Measurements from ENCODE around the gene MVB12B.

The MVB12B gene

DNA sequence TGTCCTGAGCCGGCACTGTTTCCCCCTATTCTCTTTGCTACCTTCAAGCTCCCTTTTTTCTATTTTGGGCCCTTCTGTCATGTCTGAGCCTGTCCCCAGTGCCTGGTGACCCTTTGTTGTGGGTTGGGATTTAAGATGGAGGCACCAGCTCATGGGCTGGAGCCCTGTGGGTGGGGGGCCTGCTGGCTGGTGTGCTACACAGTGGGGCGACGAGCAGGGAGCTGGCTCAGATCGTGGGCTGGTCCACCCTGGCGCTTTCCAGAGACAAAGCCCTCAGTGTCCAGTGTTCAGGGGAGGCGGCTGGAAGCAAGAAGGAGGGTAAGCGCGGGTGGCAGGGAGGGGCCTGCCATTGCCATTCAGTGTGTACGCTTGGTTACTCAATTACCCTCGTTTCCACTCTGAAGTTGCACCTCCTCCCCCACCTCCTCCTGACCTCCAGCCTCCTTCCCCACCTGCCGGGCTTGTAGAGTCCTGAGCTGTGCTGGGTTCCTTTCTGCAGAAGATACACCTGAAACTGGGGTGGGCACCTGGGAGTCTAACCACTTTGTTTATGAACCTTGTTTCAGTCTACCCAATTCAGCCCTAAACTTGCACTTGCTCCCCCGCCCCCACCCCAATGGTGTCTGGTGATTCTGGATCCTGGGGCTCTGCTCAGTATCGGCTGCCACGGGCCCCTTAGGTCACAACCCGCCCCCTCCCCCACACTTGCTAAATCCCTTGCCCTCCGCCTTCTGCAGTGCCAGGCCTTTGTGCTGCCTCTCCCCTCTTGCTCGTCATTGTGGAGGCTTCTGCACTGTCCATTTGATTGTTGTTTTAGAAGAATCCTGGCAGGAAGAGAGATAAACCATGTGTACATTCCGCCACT, 49.9 kb downstream of the MVB12B start:
- Mint-ChIP-seq H3K9me3 (no peaks in the 10 kb centered on the region), H3K27ac (no peak overlapping the region), H3K4me1 (peaks cover 50% of the 10 kb centered on the region), H3K4me3 (peak overlapping the region in 1 of 2 donors; percentile 55), H3K27me3 (no peaks in the 10 kb centered on the region)
- DNase-seq (no peak), ATAC-seq (no peak)

DNA sequence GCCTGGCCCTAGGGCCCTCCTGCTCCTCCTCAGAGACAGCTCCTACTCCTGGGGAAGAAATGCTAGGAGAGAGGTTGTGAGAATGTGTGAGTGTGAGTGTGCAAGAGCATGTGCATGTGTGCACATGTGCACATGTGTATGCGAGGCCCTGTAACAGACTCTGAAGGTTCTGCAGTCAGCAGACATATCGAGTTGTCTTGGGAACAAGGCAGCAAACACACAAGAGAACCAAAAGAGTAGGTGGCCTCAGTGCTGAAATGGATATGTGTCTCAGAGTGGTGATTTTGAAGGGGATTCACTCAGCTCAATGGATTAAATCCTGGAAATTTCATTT, 50.5 kb downstream of the MVB12B start:
- no peak for ATAC-seq
- Mint-ChIP-seq H3K9me3 (no peaks in the 10 kb centered on the region), H3K4me1 (peaks cover 44% of the 10 kb centered on the region), H3K4me3 (no peak overlapping the region), H3K27me3 (no peaks in the 10 kb centered on the region), H3K27ac (no peak overlapping the region)
- no peak for DNase-seq

DNA sequence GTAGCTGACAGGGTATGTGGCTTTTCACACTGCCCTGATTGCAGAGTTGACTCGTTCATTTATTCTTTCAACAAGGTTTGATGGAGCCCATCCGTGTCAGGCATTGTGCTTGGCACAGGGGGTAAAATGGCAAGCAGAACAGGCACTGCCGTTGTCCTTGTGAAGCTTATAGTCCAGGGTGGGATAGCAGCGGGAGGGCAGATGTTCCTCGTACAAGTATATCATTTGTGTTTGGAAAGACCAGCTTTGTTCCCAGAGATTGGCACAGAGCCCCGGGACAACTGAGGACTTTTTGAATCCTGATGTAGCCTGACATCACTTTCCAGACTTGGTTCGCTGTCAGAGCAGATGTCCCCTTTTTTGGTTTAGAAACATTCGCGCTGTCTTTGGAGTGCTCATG, 50.9 kb downstream of the MVB12B start:
- ATAC-seq, result no peak
- H3K4me1 Mint-ChIP-seq, result peaks cover 42% of the 10 kb centered on the region

GRCh38 chr9:126378761-126379160, 52.1 kb downstream of the MVB12B start:
- H3K27ac Mint-ChIP-seq, result peak overlapping the region in 1 of 2 donors; percentile 68
- H3K9me3 Mint-ChIP-seq, result no peaks in the 10 kb centered on the region
- DNase-seq, result no peak
- peaks cover 30% of the 10 kb centered on the region for H3K4me1 Mint-ChIP-seq
- H3K4me3 Mint-ChIP-seq, result no peak overlapping the region
- H3K27me3 Mint-ChIP-seq, result no peaks in the 10 kb centered on the region
- no peak for ATAC-seq

More for the DNA sequence above, 50.9 kb downstream of the MVB12B start:
- Mint-ChIP-seq H3K4me3 (no peak overlapping the region), H3K27ac (no peak overlapping the region), H3K9me3 (no peaks in the 10 kb centered on the region), H3K27me3 (no peaks in the 10 kb centered on the region)
- DNase-seq, result no peak

DNA sequence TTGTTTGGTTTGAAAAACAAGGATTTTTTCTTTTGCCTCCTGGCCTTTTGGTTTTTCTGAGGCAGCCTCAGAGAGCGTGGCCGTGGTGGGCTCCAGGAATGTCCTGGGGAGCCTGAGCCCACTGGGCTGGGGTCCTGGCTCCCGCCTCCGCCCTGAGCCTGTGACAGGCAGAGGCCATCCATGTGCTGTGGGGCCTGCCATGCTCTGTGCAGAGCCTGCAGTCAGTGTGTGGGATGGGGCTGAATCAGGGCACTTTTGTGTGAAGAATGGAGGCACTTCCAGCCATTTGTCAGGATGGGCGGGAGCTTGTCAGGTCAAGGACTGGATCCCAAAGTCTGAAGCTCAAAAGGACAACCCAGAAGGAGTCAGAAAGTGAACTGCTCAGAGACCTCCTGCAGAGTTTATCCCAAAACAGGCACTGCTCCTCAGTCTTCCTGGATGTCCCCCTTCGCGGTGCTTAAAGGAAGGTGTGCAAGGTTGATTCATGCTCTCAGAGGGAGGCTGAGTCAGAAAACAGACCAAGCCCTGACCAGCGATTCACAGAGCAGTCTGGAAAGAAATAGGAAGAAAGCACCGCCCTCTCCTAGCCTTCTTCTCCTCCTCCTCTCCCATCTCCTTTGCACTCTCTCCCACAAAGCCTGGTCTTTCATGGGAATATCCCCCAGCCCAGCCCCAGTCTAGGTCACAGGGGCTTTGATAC, 53.2 kb downstream of the MVB12B start:
- Mint-ChIP-seq H3K9me3 (no peaks in the 10 kb centered on the region), H3K4me3 (no peak overlapping the region), H3K4me1 (peaks cover 24% of the 10 kb centered on the region), H3K27me3 (no peaks in the 10 kb centered on the region), H3K27ac (peak overlapping the region in 1 of 2 donors; percentile 75)
- ATAC-seq (no peak), DNase-seq (no peak)

DNA sequence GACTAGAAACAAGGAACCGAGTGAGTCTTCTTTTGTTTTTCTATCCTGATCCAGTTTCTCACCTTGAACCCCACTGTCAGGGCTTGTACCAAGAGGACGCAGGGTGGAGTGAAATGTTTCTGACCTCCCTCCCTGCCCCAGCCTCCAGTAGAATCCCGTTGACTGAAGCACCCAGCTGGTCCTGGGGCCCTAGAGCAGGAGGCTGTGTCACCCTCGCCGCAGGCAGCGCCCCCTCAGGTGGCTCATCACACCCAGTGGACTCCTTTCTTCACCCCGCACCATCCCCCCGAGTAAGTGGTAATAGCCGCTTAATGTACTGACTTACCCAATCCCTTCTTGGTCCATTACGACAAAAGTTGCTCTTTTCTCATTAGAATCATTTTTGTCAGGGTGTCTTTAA, 53.8 kb downstream of the MVB12B start:
- no peak for DNase-seq

GRCh38 chr9:126381195-126381594, 54.6 kb downstream of the MVB12B start:
- Mint-ChIP-seq H3K4me1 (peaks cover 12% of the 10 kb centered on the region), H3K9me3 (no peaks in the 10 kb centered on the region), H3K27me3 (no peaks in the 10 kb centered on the region), H3K27ac (no peak overlapping the region), H3K4me3 (no peak overlapping the region)
- DNase-seq (no peak), ATAC-seq (no peak)

More for the DNA sequence above, 53.8 kb downstream of the MVB12B start:
- Mint-ChIP-seq H3K27me3 (no peaks in the 10 kb centered on the region), H3K4me3 (no peak overlapping the region), H3K9me3 (no peaks in the 10 kb centered on the region), H3K4me1 (peaks cover 18% of the 10 kb centered on the region), H3K27ac (peak overlapping the region in 1 of 2 donors; percentile 75)
- ATAC-seq, result no peak

GRCh38 chr9:126383406-126384046, 56.9 kb downstream of the MVB12B start:
- DNase-seq, result no peak
- no peak overlapping the region for H3K4me3 Mint-ChIP-seq
- H3K27ac Mint-ChIP-seq, result no peak overlapping the region
- no peaks in the 10 kb centered on the region for H3K27me3 Mint-ChIP-seq
- no peaks in the 10 kb centered on the region for H3K9me3 Mint-ChIP-seq
- peaks cover 9% of the 10 kb centered on the region for H3K4me1 Mint-ChIP-seq
- no peak for ATAC-seq

DNA sequence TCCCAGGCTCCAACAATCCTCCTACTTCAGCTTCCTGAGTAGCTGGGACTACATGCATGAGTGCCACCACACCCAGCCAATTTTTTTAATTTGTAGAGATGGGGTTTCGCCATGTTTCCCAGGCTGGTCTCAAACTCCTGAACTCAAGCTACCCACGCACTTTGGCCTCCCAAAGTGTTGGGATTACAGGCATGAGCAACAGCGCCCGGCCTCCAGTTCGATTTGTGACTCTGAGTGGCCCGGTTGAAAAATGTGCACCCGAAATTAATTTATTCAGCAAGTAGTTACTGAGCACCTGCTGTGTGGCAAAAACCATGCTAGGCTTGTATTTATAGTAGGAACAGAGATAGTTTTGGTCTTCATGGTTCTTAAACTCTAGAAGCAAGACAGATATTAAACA, 58.3 kb downstream of the MVB12B start:
- ATAC-seq (no peak), DNase-seq (no peak)
- no peak overlapping the region for H3K4me3 Mint-ChIP-seq
- no peak overlapping the region for H3K27ac Mint-ChIP-seq
- peaks cover 17% of the 10 kb centered on the region for H3K4me1 Mint-ChIP-seq
- H3K27me3 Mint-ChIP-seq, result no peaks in the 10 kb centered on the region
- H3K9me3 Mint-ChIP-seq, result no peaks in the 10 kb centered on the region

GRCh38 chr9:126386088-126386487, 59.5 kb downstream of the MVB12B start:
- Mint-ChIP-seq H3K27ac (no peak overlapping the region), H3K9me3 (no peaks in the 10 kb centered on the region), H3K4me3 (no peak overlapping the region), H3K27me3 (no peaks in the 10 kb centered on the region), H3K4me1 (peaks cover 26% of the 10 kb centered on the region)
- ATAC-seq (peak; percentile 35), DNase-seq (no peak)

DNA sequence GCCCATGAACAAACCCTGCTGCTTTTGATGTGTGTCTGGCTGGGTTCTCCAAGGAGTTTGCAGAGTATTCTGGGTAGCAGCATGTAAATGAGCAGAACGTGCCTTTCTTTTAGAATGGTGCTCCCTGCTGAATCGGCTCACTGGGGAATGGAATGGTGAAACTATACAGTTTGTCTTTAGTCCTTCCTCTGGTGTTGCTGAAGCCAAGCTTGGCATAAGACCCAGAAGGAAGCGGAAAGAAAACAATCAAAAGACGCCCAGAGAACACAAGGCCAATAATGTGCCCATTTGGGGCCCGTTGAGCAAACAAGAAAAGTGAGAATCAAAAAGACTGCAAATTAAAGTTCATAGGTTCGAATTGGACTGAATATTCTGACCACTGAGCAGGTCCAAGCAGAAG, 60.1 kb downstream of the MVB12B start:
- DNase-seq (no peak), ATAC-seq (no peak)
- Mint-ChIP-seq H3K9me3 (no peaks in the 10 kb centered on the region), H3K4me3 (no peak overlapping the region), H3K27ac (no peak overlapping the region), H3K27me3 (no peaks in the 10 kb centered on the region), H3K4me1 (peaks cover 32% of the 10 kb centered on the region)

DNA sequence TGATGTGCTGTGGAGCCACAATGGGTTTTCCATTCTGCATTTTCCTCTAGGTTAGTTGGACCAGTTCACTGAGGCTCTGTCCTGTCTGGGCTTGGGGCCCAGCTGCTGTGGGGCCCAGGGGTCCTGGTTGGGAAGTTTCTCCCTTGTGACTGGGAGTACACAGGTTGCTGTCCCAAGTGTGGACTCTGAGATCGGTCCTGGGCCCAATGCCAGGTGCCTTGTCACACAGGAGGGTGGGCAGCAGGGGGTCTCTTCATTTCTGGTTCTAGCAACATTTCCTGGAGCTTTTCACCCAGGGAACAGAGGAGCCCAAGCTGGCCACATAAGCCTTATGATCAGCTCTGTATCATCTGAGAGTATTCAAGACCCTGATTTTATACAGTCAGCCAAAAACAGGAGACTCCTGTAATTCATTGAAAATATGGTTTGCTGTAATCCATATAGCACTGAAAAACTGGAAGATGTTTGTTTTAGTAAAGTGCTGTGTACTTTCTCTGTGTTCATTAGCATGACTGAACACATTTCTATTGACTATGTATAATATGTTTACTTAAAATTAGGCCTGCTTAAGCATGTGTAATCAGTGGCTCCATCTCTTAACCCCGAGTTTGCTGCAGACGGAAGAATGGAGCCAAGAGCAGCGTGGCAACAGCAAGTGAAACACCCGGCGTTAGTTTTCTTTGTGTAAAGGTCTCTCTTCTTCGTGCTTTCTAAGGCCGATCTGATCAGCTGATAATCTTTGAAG, 62.5 kb downstream of the MVB12B start:
- peaks cover 50% of the 10 kb centered on the region for H3K4me1 Mint-ChIP-seq

GRCh38 chr9:126389992-126390391, 63.4 kb downstream of the MVB12B start:
- Mint-ChIP-seq H3K4me3 (peak overlapping the region in 1 of 2 donors; percentile 38), H3K27ac (peak overlapping the region; percentile 8 to 20), H3K4me1 (peaks cover 58% of the 10 kb centered on the region), H3K27me3 (no peaks in the 10 kb centered on the region), H3K9me3 (no peaks in the 10 kb centered on the region)
- DNase-seq, result no peak
- ATAC-seq, result peak; percentile 90

More for the DNA sequence above, 62.5 kb downstream of the MVB12B start:
- no peaks in the 10 kb centered on the region for H3K9me3 Mint-ChIP-seq
- H3K27me3 Mint-ChIP-seq, result no peaks in the 10 kb centered on the region
- no peak for ATAC-seq
- H3K4me3 Mint-ChIP-seq, result no peak overlapping the region
- H3K27ac Mint-ChIP-seq, result peak overlapping the region; percentile 8 to 20
- DNase-seq, result no peak

DNA sequence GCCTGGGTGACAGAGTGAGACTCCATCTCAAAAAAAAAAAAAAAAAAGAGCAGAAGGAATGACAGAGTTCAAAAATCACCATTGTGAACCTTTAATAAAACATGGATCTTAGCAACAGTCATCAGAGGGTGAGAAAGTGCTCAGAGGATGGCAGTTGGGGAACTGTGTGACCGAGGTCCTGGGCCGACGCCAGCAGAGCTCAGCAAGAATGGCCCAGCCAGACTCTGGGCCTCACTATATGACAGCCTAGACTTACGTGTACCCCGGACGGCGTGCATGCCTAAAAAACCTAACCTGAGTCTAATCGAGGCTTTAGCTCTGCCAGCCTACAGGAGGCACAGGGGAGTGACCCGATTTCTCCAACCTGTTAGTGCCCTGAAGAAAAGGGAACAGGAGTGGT, 64.3 kb downstream of the MVB12B start:
- DNase-seq, result no peak
- Mint-ChIP-seq H3K27me3 (no peaks in the 10 kb centered on the region), H3K4me1 (peaks cover 67% of the 10 kb centered on the region), H3K4me3 (no peak overlapping the region), H3K27ac (no peak overlapping the region), H3K9me3 (no peaks in the 10 kb centered on the region)
- no peak for ATAC-seq
